Gastrocnemius medialis (tissue), 4 donors: ENCODE measurements around the gene NPEPL1. TPM values are rescaled to one million over a fixed set of nuclear protein-coding genes. Genes with fewer than 3 reads are reported as not detected.
A peak's percentile ranks its signal among the peaks of the same experiment; 100 is the strongest.

Experiments used
- ATAC-seq, 2 donors: fragments of 150-250 bp; one replicate each; pipeline ENCODE4 v1.9.1; 2016
- DNase-seq, 2 donors: peaks; one replicate each; pipeline ENCODE4 v3.0.0-alpha.2; 2019
- H3K27ac ChIP-seq, 4 donors: fragments of 200-600 bp; sonication (generic); 1 replicate in 1 of 4; 2 replicates in 3 of 4; pipeline ENCODE4 v1.5.1; 2016 to 2018; ENCODE audit warnings: mild to moderate bottlenecking in 2 of 4, moderate library complexity in 1 of 4
- H3K27me3 ChIP-seq, 3 donors: fragments of 200-600 bp; sonication (generic) in 2 of 3; 1 replicate in 1 of 3; 2 replicates in 2 of 3; pipeline versions ENCODE4 v1.5.1 to v1.6.0; 2016 to 2019; ENCODE audit warnings: mild to moderate bottlenecking in 1 of 3, moderate library complexity in 1 of 3
- H3K36me3 ChIP-seq, 2 donors: fragments of 200-600 bp; sonication (generic) in 1 of 2; one replicate each; pipeline ENCODE4 v1.5.1; 2017 to 2018
- H3K4me1 ChIP-seq, 2 donors: fragments of 200-600 bp; sonication (generic) in 1 of 2; one replicate each; pipeline ENCODE4 v1.5.1; 2016 to 2017; ENCODE audit warnings: mild to moderate bottlenecking in 2 of 2
- H3K4me3 ChIP-seq, 4 donors: fragments of 200-600 bp; sonication (generic) in 3 of 4; 1 replicate in 1 of 4; 2 replicates in 3 of 4; pipeline ENCODE4 v1.5.1; 2016 to 2019; ENCODE audit warnings: mild to moderate bottlenecking in 2 of 4
- H3K9me3 ChIP-seq, 3 donors: fragments of 200-600 bp; sonication (generic) in 2 of 3; 1 replicate in 1 of 3; 2 replicates in 2 of 3; pipeline ENCODE4 v1.5.1; 2016 to 2019
- POLR2A ChIP-seq, 2 donors: fragments of 450-650 bp; IDR thresholded peaks; one replicate each; pipeline ENCODE4 v1.6.1; 2017; ENCODE audit warnings: antibody characterized with exemption in 2 of 2, mild to moderate bottlenecking in 2 of 2, moderate library complexity in 2 of 2
- in situ Hi-C, 4 donors: fragments of 200-750 bp; cut with MboI; loops; one replicate each; pipeline versions ENCODE4 v1.15.0 to v1.8.0; 2017; ENCODE audit warnings: low sequenced_read_pairs in 4 of 4
- intact Hi-C: fragments of 100-400 bp; cut with DNase I; formaldehyde crosslinking; loops from one replicate; pipeline ENCODE4 v1.15.1; 2023; ENCODE audit warnings: low total_unique reads
- total RNA-seq, 4 donors: library from RNA; depleted of rRNA; stranded (reverse); fragments of >200 nt; gene quantifications; one replicate each; pipeline versions ENCODE4 v1.1.0 to v1.2.3, GENCODE V29; 2016
- TF ChIP-seq, protein P1 (sequence below), 5 experiments: fragments of 450-650 bp in 3 of 5; fragments of 200-600 bp in 2 of 5; sonication (generic) in 2 of 5; IDR thresholded peaks in 4 of 5; conservative IDR thresholded peaks in 1 of 5; 1 replicate in 4 of 5; 2 replicates in 1 of 5; pipeline ENCODE4 v1.5.1; 2016 to 2019; ENCODE audit warnings: antibody characterized with exemption in 5 of 5, mild to moderate bottlenecking in 3 of 5, moderate library complexity in 3 of 5

Gene NPEPL1
- total RNA-seq, 4 donors from 2014 or later = 18.1 to 51.5 (median 34.3) TPM

DNA sequence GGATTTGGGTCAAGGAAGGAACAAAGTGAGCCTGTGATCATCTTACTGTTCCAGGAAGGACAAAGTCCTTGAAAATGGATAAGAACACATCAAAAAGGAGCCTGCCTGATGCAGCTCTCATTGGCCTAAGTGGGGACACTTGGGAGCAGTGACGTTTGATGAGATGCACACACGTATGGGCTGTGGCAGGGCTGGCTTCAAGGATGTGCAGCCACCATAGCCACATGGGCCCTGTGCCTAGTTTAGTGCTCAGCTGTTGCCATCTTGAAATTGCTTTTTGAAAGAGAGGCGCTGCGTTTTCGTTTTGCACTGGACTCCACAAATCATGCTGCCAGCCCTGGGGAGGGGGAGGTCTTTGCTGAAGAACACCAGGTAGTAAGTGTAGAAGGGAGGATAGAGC lies 6.6 kb upstream of the NPEPL1 start:
- Histone ChIP-seq H3K36me3 (no peaks in the 10 kb centered on the region), H3K27me3 (no peaks in the 10 kb centered on the region), H3K4me3 (no peak overlapping the region), H3K4me1 (peaks cover 9 to 17% of the 10 kb centered on the region in 2 donors), H3K27ac (no peak overlapping the region), H3K9me3 (no peaks in the 10 kb centered on the region)
- intact Hi-C loops (no loop called here), in situ Hi-C loops (loop anchor here in 2 of 4 donors (25.0 kb wide), 2 partner anchors 351 to 449 kb away; partner anchors contain the start of genes ANKRD60 (in 2 of the 2), ATP5F1E (in 1 of the 2) and PRELID3B (in 1 of the 2))
- no peak for DNase-seq
- no peak for ATAC-seq
- TF ChIP-seq POLR2A (IDR thresholded peaks at IDR 0.05) = no peak
- TF ChIP-seq, protein P1, sequence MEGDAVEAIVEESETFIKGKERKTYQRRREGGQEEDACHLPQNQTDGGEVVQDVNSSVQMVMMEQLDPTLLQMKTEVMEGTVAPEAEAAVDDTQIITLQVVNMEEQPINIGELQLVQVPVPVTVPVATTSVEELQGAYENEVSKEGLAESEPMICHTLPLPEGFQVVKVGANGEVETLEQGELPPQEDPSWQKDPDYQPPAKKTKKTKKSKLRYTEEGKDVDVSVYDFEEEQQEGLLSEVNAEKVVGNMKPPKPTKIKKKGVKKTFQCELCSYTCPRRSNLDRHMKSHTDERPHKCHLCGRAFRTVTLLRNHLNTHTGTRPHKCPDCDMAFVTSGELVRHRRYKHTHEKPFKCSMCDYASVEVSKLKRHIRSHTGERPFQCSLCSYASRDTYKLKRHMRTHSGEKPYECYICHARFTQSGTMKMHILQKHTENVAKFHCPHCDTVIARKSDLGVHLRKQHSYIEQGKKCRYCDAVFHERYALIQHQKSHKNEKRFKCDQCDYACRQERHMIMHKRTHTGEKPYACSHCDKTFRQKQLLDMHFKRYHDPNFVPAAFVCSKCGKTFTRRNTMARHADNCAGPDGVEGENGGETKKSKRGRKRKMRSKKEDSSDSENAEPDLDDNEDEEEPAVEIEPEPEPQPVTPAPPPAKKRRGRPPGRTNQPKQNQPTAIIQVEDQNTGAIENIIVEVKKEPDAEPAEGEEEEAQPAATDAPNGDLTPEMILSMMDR (IDR thresholded peaks at IDR 0.05 in 4 of 5, conservative IDR thresholded peaks at IDR 0.05 in 1 of 5) = no peak

- DNase-seq (no peak), ATAC-seq (no peak)
- peak overlapping the region in 3 of 4 donors; percentile 12 to 90 (median 81) for H3K27ac ChIP-seq
Measured at GRCh38 chr20:58688414-58688813, 4.2 kb upstream of the NPEPL1 start.

DNA sequence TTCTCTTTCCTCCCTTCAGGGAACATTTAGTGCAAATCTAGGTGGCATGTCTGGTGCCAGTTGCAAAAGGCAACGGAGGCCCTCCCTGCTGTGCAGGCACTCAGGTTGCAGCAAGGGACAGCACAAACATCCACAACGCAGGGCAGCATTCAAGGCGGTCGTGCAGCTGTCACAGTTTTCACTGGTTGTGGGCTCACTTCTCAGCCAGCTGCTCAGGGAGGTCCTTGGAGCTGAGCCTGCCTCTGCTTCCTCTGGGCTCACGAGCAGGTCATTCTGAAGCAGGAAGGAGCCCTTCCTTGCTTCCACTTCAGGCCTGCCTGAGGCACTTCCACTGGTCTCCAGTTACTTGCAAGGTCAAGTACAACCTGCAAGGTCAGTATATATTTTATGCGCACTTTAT lies 3.8 kb upstream of the NPEPL1 start:
- Histone ChIP-seq H3K4me1 (peaks cover 23 to 32% of the 10 kb centered on the region in 2 donors), H3K4me3 (no peak overlapping the region), H3K27me3 (no peaks in the 10 kb centered on the region), H3K9me3 (no peaks in the 10 kb centered on the region), H3K36me3 (no peaks in the 10 kb centered on the region), H3K27ac (peak overlapping the region; percentile 12 to 90 (median 58))
- intact Hi-C loops = no loop called here
- in situ Hi-C loops = loop anchor here in 2 of 4 donors (25.0 kb wide), 2 partner anchors 348 to 452 kb away; partner anchors contain the start of genes ANKRD60 (in 2 of the 2), ATP5F1E (in 1 of the 2) and PRELID3B (in 1 of the 2)
- ATAC-seq = peak in 1 of 2 donors; percentile 15
- DNase-seq = peak in 1 of 2 donors; percentile 52
- TF ChIP-seq, protein P1 (IDR thresholded peaks at IDR 0.05 in 4 of 5, conservative IDR thresholded peaks at IDR 0.05 in 1 of 5) = no peak

More at GRCh38 chr20:58688414-58688813, 4.2 kb upstream of the NPEPL1 start:
- TF ChIP-seq, protein P1 (IDR thresholded peaks at IDR 0.05 in 4 of 5, conservative IDR thresholded peaks at IDR 0.05 in 1 of 5) = no peak
- no peak for TF ChIP-seq POLR2A (IDR thresholded peaks at IDR 0.05)
- Histone ChIP-seq H3K4me1 (peaks cover 19 to 28% of the 10 kb centered on the region in 2 donors), H3K4me3 (no peak overlapping the region), H3K9me3 (no peaks in the 10 kb centered on the region), H3K27me3 (no peaks in the 10 kb centered on the region), H3K36me3 (no peaks in the 10 kb centered on the region)
- in situ Hi-C loops (loop anchor here in 2 of 4 donors (25.0 kb wide), 2 partner anchors 349 to 451 kb away; partner anchors contain the start of genes ANKRD60 (in 2 of the 2), ATP5F1E (in 1 of the 2) and PRELID3B (in 1 of the 2)), intact Hi-C loops (no loop called here)

GRCh38 chr20:58690396-58691135 lies 2.0 kb upstream of the NPEPL1 start:
- intact Hi-C loops (loop anchor here (5.0 kb wide), 2 partner anchors 352 to 383 kb away; partner anchors contain the start of genes PRELID3B and RAB22A), in situ Hi-C loops (loop anchor here in 2 of 4 donors (25.0 kb wide), 2 partner anchors 347 to 453 kb away; partner anchors contain the start of genes ANKRD60 (in 2 of the 2), ATP5F1E (in 1 of the 2) and PRELID3B (in 1 of the 2))
- Histone ChIP-seq H3K27ac (peak overlapping the region; percentile 81 to 90 (median 86)), H3K4me1 (peaks cover 32 to 38% of the 10 kb centered on the region in 2 donors), H3K4me3 (no peak overlapping the region), H3K27me3 (no peaks in the 10 kb centered on the region), H3K36me3 (no peaks in the 10 kb centered on the region), H3K9me3 (no peaks in the 10 kb centered on the region)
- peak; percentile 22 to 52 for DNase-seq
- TF ChIP-seq, protein P1 (IDR thresholded peaks at IDR 0.05 in 4 of 5, conservative IDR thresholded peaks at IDR 0.05 in 1 of 5) = no peak
- no peak for TF ChIP-seq POLR2A (IDR thresholded peaks at IDR 0.05)
- peak; percentile 25 to 43 for ATAC-seq
